ENCODE results near the gene ANTXR1.
"Not testable (repeated sequence)": the region's sequence is repeated elsewhere in the genome, so short reads cannot be mapped to it uniquely, and the experiment has no call there.

The ANTXR1 gene

DNA sequence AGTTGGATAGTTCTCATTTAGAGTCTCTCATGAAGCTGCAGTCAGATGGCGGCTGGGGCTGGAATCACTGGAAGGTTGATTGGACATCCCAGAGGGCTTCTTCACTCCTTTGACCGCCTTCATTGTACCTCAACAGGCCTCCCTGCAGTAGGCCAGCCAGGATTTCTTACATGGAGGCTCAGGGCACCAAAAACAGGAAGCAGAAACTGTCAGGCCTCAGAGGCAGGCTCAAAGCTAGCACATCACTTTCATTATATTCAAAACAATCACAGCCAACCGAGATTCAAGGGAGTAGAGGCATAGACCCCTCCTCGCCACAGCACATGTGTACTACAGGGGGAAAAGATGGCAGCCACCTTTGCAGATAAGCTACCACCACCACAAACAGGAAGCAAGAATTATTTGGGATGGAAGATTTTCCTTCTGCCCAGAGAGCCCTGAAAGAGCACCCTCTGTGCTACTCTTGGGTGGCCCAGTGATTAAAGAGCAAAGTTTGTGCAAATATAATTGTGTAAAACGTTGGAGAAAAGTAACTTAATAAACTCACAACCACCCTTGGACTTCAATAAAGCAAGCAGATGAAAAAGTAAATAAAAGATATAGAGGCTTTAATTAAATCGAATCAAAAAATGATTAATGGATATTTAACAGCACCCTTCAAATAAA lies 218.8 kb downstream of the ANTXR1 start:
- DNase-seq (ENCODE audit: insufficient read length, low spot score) (no peak), FAIRE-seq (no peak)
- no peak for TF ChIP-seq POLR2AphosphoS5 (IDR thresholded peaks at IDR 0.05; ENCODE audit: low read depth, low read length)

DNA sequence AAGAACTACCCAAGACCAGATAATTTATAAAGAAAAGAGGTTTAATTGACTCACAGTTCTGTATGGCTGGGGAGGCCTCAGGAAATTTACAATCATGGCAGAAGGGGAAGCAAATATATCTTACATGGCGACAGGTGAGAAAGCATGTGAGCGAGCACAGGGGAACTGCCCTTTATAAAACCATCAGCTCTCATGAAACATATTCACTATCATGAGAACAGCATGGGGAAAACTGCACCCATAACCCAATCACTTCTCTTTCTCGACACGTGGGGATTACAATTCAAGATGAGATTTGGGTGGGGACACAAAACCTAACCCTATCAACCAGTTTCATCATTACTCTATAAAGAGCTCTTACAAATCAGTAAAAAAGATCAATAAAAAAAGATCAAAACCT lies 222.9 kb downstream of the ANTXR1 start:
- not testable (repeated sequence) for FAIRE-seq; DNase-seq (ENCODE audit: insufficient read length, low spot score)

DNA sequence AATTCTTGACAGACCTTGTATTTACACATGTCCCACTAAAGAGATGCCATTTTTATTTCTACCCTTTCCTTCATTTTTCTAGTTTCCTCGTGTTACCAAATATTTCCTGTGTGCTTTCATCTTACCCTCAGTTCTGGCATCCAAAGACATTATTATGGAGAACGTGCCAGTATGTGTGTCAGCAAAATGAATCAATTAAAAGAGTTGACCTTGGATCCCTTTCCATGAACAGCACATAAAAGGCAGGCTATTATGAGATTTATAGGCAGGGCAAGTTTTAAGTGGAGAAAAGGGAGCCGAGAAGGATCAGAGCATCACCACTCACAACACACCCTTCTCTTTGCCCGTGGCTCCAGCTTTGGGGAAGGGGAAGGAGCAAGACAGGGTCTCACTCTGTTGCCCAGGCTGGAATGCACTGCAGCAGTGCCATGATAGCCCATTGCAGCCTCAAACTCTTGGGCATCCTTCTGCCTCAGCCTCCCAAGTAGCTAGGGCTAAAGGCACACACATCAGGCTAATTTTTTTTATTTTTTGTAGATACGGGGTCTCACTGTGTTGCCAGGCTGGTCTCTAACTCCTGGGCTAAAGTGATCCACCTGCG lies 224.2 kb downstream of the ANTXR1 start:
- FAIRE-seq (no peak), DNase-seq (ENCODE audit: insufficient read length, low spot score) (no peak)
- TF ChIP-seq POU2F2 (IDR thresholded peaks at IDR 0.05; ENCODE audit: low read depth, low read length) (no peak), TAF1 (IDR thresholded peaks at IDR 0.05; ENCODE audit: low read depth, low read length) (no peak), POLR2A (IDR thresholded peaks at IDR 0.05; ENCODE audit: low read depth, low read length) (no peak), POLR2AphosphoS5 (IDR thresholded peaks at IDR 0.05; ENCODE audit: low read depth, low read length) (no peak), PAX5 (IDR thresholded peaks at IDR 0.05; ENCODE audit: insufficient read depth, low read length, severe bottlenecking) (no peak), SPI1 (IDR thresholded peaks at IDR 0.05; ENCODE audit: low read depth, low read length) (no peak)

DNA sequence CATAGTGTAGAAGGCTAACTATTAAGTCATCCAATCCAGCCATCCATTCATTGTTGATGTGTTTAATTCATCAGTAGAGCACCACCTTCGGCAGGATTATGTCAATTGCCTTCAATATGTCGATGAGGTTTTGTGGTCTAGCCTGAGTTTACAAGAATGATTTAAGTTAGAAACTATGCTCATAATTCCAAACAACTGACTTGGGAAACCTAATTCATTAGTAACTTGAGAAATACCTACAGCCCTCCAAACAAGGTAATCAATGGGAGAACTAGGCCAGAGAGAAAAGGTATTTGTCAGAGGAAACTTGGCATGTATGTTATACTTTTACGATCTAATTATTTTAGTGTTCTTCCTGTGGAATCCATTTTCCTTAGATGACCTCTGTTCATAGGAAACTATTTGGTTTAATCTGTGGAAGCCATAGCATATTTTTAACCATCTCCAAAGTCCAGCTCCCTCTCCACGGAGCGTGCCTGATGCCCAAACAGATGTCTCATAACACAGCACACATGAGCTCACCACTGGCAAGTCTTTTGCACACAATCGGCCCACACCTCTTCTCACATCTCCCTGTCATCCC lies 225.6 kb downstream of the ANTXR1 start:
- TF ChIP-seq POLR2A (IDR thresholded peaks at IDR 0.05; ENCODE audit: low read depth, low read length) (no peak), SPI1 (IDR thresholded peaks at IDR 0.05; ENCODE audit: low read depth, low read length) (no peak), TAF1 (IDR thresholded peaks at IDR 0.05; ENCODE audit: low read depth, low read length) (no peak), PAX5 (IDR thresholded peaks at IDR 0.05; ENCODE audit: insufficient read depth, low read length, severe bottlenecking) (no peak), POLR2AphosphoS5 (IDR thresholded peaks at IDR 0.05; ENCODE audit: low read depth, low read length) (no peak), POU2F2 (IDR thresholded peaks at IDR 0.05; ENCODE audit: low read depth, low read length) (no peak)
- no peak for FAIRE-seq
- DNase-seq (ENCODE audit: insufficient read length, low spot score) = no peak

DNA sequence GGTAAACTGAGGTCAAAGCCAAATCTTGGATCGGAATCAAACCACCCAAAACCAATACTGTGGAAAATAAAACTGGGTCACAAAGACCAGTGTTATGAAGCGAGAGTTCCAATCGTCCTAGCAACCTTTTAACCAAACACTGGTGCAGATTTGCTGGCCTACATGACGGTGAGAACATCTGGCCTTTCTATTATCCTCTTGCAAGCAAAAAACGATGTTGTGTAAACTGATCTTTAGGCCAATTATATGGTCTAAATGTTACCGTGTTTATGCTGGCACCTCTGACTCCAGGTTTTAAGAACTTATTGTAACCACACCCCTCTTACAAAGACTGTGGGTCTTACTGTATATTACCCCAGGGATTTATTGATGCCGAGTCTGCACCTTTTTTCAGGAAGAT lies 228.1 kb downstream of the ANTXR1 start:
- no peak for FAIRE-seq
- no peak for DNase-seq (ENCODE audit: insufficient read length, low spot score)
- TF ChIP-seq POU2F2 (IDR thresholded peaks at IDR 0.05; ENCODE audit: low read depth, low read length) (no peak), PAX5 (IDR thresholded peaks at IDR 0.05; ENCODE audit: insufficient read depth, low read length, severe bottlenecking) (no peak)

DNA sequence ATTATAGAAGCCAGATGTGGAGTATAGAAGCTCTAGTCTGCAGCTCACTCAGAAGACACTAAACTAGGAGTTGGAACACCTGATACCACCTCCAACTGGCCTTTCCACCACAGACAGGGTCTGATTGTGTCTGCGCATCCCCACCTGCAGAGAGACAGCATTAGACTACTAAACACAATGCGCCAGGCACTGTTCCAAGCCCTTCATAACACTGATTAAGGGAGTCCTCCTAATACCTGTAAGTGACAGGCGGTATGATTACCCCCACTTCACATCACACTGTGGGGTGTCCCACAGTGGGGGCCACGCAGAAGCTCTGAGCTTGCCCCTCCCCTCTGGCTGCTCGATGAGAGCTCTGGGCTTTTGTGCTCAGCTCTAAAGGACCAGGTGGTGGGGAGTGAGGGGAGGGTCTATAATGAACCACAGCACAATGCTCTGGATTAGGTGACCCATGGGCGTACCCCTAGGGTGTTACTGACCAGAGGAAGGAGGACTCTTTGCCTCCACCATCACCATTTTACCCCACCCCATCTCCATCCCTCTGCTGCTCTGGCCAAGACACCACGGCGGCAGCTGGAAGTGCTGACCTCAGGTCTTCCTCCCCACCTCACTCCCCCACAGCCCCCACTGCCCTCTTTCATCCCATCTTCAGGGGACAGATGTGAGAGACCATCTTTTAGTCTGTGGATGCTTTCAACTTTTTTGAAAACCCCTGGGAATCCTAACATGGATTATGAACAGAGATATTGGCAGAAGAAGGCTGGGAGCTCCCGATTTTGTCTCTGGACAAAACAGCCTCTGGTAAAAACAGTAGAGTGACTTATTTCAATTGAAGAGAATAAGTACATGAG lies 228.9 kb downstream of the ANTXR1 start:
- DNase-seq (ENCODE audit: insufficient read length, low spot score) = no peak
- FAIRE-seq = no peak
- TF ChIP-seq PAX5 (IDR thresholded peaks at IDR 0.05; ENCODE audit: insufficient read depth, low read length, severe bottlenecking) (no peak), POLR2AphosphoS5 (IDR thresholded peaks at IDR 0.05; ENCODE audit: low read depth, low read length) (no peak), POLR2A (IDR thresholded peaks at IDR 0.05; ENCODE audit: low read depth, low read length) (no peak), TAF1 (IDR thresholded peaks at IDR 0.05; ENCODE audit: low read depth, low read length) (no peak), POU2F2 (IDR thresholded peaks at IDR 0.05; ENCODE audit: low read depth, low read length) (no peak), SPI1 (IDR thresholded peaks at IDR 0.05; ENCODE audit: low read depth, low read length) (no peak)

DNA sequence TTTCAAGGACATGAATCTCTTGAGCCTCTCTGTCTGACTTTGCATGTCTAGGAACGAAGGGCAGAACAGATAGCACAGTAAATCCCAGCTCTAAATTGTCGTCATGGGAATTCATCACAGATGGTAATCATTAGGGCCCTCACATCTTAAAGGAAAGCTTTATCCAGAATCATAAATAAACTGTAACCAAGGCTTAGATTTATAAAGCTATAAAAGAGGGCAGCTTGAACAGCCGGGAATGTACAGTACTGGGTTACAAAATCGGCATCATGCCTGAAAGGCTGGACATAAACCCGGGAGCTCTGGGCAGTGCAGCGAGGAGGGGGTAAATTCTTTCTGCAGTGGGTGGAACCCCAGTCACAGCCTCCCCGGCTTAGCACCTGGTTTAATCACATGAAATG lies 229.7 kb downstream of the ANTXR1 start:
- no peak for FAIRE-seq
- TF ChIP-seq POLR2A (IDR thresholded peaks at IDR 0.05; ENCODE audit: low read depth, low read length) (no peak), TAF1 (IDR thresholded peaks at IDR 0.05; ENCODE audit: low read depth, low read length) (no peak), POLR2AphosphoS5 (IDR thresholded peaks at IDR 0.05; ENCODE audit: low read depth, low read length) (no peak), PAX5 (IDR thresholded peaks at IDR 0.05; ENCODE audit: insufficient read depth, low read length, severe bottlenecking) (no peak), POU2F2 (IDR thresholded peaks at IDR 0.05; ENCODE audit: low read depth, low read length) (no peak), SPI1 (IDR thresholded peaks at IDR 0.05; ENCODE audit: low read depth, low read length) (no peak)
- DNase-seq (ENCODE audit: insufficient read length, low spot score) = no peak

DNA sequence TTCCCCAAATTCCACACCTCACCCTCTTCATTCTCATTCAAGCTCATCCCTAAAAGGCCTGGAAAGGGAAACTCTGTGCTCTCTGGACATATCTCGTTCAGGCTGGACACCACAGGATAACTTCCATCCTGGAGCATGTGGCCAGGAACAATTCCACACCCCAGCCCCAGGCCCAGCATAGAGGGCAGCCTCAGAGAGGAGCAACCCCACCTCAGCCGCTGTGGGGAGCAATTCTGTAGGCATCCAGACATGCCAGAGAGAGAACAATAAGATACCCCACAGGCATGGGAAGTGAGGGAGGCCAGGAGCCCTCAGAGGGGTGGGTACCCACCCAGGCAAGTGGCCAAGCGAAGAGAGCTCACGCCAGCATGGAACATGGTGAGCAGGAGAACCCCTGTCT lies 230.7 kb downstream of the ANTXR1 start:
- TF ChIP-seq TAF1 (IDR thresholded peaks at IDR 0.05; ENCODE audit: low read depth, low read length) (no peak), PAX5 (IDR thresholded peaks at IDR 0.05; ENCODE audit: insufficient read depth, low read length, severe bottlenecking) (no peak), POLR2A (IDR thresholded peaks at IDR 0.05; ENCODE audit: low read depth, low read length) (no peak), POLR2AphosphoS5 (IDR thresholded peaks at IDR 0.05; ENCODE audit: low read depth, low read length) (no peak), SPI1 (IDR thresholded peaks at IDR 0.05; ENCODE audit: low read depth, low read length) (no peak), POU2F2 (IDR thresholded peaks at IDR 0.05; ENCODE audit: low read depth, low read length) (no peak)
- DNase-seq (ENCODE audit: insufficient read length, low spot score) (no peak), FAIRE-seq (no peak)

DNA sequence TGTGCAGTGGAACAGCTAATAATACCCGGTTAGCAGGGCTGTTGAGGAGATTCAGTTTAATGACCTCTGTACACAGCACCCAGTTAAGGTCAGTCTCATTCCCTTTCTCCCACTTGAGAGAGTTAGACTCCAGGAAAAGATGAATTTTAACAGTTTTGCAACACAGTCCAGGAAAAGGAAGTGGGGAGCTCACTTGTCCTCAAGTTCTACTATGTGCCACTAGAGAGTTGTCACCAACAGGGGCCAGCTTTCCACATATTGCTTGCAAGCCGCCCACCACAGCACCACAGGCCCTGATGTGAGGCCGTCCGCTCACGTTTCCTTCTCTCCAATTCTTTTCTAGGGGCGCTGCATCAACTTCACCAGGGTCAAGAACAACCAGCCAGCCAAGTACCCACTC lies 231.9 kb downstream of the ANTXR1 start:
- no peak for FAIRE-seq
- TF ChIP-seq SPI1 (IDR thresholded peaks at IDR 0.05; ENCODE audit: low read depth, low read length) = no peak
- no peak for TF ChIP-seq POLR2AphosphoS5 (IDR thresholded peaks at IDR 0.05; ENCODE audit: low read depth, low read length)
- no peak for TF ChIP-seq PAX5 (IDR thresholded peaks at IDR 0.05; ENCODE audit: insufficient read depth, low read length, severe bottlenecking)
- no peak for TF ChIP-seq POLR2A (IDR thresholded peaks at IDR 0.05; ENCODE audit: low read depth, low read length)
- TF ChIP-seq TAF1 (IDR thresholded peaks at IDR 0.05; ENCODE audit: low read depth, low read length) = no peak
- TF ChIP-seq POU2F2 (IDR thresholded peaks at IDR 0.05; ENCODE audit: low read depth, low read length) = no peak
- DNase-seq (ENCODE audit: insufficient read length, low spot score) = no peak

DNA sequence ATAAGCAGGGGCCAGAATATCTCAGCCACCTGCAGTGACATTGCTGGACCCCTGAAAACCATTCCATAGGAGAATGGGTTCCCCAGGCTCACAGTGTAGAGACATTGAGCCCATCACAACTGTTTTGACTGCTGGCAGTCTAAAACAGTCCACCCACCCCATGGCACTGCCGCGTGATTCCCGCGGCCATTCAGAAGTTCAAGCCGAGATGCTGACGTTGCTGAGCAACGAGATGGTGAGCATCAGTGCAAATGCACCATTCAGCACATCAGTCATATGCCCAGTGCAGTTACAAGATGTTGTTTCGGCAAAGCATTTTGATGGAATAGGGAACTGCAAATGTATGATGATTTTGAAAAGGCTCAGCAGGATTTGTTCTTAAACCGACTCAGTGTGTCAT lies 234.6 kb downstream of the ANTXR1 start:
- no peak for FAIRE-seq
- DNase-seq (ENCODE audit: insufficient read length, low spot score) = no peak
- TF ChIP-seq TAF1 (IDR thresholded peaks at IDR 0.05; ENCODE audit: low read depth, low read length) = no peak
- TF ChIP-seq POU2F2 (IDR thresholded peaks at IDR 0.05; ENCODE audit: low read depth, low read length) = no peak
- no peak for TF ChIP-seq SPI1 (IDR thresholded peaks at IDR 0.05; ENCODE audit: low read depth, low read length)
- TF ChIP-seq POLR2A (IDR thresholded peaks at IDR 0.05; ENCODE audit: low read depth, low read length) = no peak
- no peak for TF ChIP-seq POLR2AphosphoS5 (IDR thresholded peaks at IDR 0.05; ENCODE audit: low read depth, low read length)
- TF ChIP-seq PAX5 (IDR thresholded peaks at IDR 0.05; ENCODE audit: insufficient read depth, low read length, severe bottlenecking) = no peak
